Suprapubic skin (tissue), 4 donors: ENCODE results near the gene MBD6.

Experiments
- CTCF ChIP-seq, 2 donors: fragments of 200-600 bp in 1 of 2; fragments of 450-650 bp in 1 of 2; sonication (generic) in 1 of 2; IDR thresholded peaks; one replicate each; pipeline ENCODE4 v1.5.1; 2016 to 2019; ENCODE audit warnings: antibody characterized with exemption in 2 of 2, mild to moderate bottlenecking in 1 of 2, moderate library complexity in 1 of 2
- POLR2A ChIP-seq, 2 donors: fragments of 450-650 bp; IDR thresholded peaks; one replicate each; pipeline ENCODE4 v1.6.1; 2017; ENCODE audit warnings: antibody characterized with exemption in 2 of 2, mild to moderate bottlenecking in 2 of 2, moderate library complexity in 2 of 2
- POLR2AphosphoS5 ChIP-seq, 3 donors: sonication (generic); formaldehyde crosslinking; IDR thresholded peaks; one replicate each; pipeline ENCODE4 v1.6.1; 2017; ENCODE audit warnings: antibody characterized with exemption in 3 of 3

GRCh38 chr12:57548488-57548887, 25.9 kb downstream of the MBD6 start:
- TF ChIP-seq CTCF (IDR thresholded peaks at IDR 0.05) (no peak), POLR2A (IDR thresholded peaks at IDR 0.05) (no peak), POLR2AphosphoS5 (IDR thresholded peaks at IDR 0.05) (no peak)
